ENCODE results near the gene OTOR. TPM values are rescaled to one million over a fixed set of nuclear protein-coding genes. Genes with fewer than 3 reads are reported as not detected.

Gene OTOR
- total RNA-seq, 4 donors from 2014 or later, result not detected

DNA sequence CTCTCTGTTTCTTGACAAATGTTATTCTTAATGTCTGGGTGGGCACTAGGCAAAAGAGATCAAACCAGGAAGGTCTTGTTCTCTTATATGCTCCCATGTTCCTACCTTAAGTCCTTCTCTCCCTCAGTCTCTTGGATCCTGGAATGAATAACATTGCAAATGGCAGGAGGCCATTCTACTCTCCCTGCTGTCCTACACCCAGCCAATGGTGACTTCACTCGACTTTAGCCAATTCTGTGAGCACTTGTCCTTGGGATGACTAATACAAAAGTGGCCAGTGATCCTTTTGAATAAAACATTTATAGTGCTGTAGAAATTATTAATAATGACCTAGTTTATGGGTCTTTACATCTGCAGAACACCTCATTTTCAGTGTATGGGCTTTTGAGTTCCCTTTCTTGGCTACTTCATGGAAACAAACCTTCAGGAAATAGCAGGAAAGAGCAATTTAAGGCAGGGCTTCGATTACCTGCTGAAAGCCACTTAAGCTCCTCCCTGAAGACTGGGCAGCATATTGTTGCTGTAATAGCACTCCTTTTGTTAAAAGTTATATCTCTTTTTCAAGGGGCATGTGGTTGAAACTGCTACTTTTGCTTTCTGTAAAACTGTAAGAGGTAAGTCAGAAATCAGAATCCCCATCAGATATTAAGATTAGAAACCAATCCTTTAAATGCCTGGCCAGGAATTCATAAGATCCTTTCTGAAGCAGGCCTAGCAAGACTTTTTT is 10.5 kb downstream of the OTOR start:
- WGBS, 2 donors, result 50 to 69% methylated on average over 2 of the region's 2 CpGs
- intact Hi-C loops (cut with DNase I), result no loop called here

DNA sequence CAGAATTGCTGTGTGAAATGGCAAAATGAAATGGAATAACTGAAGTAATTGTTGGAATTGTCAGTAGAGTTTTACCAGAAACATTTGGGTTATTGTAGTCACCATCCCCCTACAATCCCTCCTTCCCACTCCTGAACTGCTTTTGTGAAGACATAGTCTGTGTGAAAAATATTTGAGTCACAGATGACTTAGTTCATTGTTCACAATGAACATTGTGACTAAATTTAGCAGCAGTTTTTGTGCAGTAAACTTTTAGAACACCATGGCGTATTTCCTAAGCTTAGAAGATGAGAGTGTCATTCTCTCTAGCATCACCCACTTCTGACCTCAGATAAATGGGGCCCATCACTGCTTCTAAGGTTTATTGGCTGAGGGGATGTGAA is 11.0 kb downstream of the OTOR start:
- Histone ChIP-seq H3K9me3 (no peaks in the 10 kb centered on the region), H3K36me3 (no peaks in the 10 kb centered on the region), H3K27me3 (peaks cover 0 to 4% (median 0%) of the 10 kb centered on the region in 4 donors), H3K27ac (no peak overlapping the region), H3K4me3 (no peak overlapping the region), H3K4me1 (peaks cover 0 to 12% (median 0%) of the 10 kb centered on the region in 3 donors)
- TF ChIP-seq POLR2A (IDR thresholded peaks at IDR 0.05), result no peak
- TF ChIP-seq, protein P1, sequence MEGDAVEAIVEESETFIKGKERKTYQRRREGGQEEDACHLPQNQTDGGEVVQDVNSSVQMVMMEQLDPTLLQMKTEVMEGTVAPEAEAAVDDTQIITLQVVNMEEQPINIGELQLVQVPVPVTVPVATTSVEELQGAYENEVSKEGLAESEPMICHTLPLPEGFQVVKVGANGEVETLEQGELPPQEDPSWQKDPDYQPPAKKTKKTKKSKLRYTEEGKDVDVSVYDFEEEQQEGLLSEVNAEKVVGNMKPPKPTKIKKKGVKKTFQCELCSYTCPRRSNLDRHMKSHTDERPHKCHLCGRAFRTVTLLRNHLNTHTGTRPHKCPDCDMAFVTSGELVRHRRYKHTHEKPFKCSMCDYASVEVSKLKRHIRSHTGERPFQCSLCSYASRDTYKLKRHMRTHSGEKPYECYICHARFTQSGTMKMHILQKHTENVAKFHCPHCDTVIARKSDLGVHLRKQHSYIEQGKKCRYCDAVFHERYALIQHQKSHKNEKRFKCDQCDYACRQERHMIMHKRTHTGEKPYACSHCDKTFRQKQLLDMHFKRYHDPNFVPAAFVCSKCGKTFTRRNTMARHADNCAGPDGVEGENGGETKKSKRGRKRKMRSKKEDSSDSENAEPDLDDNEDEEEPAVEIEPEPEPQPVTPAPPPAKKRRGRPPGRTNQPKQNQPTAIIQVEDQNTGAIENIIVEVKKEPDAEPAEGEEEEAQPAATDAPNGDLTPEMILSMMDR (IDR thresholded peaks at IDR 0.05), result no peak
- intact Hi-C loops (cut with DNase I), result no loop called here
- DNase-seq, result no peak
- WGBS, 2 donors, result 63 to 79% methylated on average over 1 of the region's 1 CpG

More for the DNA sequence above, 10.5 kb downstream of the OTOR start:
- H3K27me3 ChIP-seq, result peaks cover 0 to 6% (median 0%) of the 10 kb centered on the region in 4 donors
- no peak overlapping the region for H3K4me3 ChIP-seq
- no peaks in the 10 kb centered on the region for H3K9me3 ChIP-seq
- no peak for DNase-seq
- TF ChIP-seq, protein P1 (IDR thresholded peaks at IDR 0.05), result no peak
- no peak for TF ChIP-seq POLR2A (IDR thresholded peaks at IDR 0.05)
- H3K36me3 ChIP-seq, result no peaks in the 10 kb centered on the region
- peaks cover 0 to 12% (median 0%) of the 10 kb centered on the region in 3 donors for H3K4me1 ChIP-seq
- no peak overlapping the region for H3K27ac ChIP-seq

DNA sequence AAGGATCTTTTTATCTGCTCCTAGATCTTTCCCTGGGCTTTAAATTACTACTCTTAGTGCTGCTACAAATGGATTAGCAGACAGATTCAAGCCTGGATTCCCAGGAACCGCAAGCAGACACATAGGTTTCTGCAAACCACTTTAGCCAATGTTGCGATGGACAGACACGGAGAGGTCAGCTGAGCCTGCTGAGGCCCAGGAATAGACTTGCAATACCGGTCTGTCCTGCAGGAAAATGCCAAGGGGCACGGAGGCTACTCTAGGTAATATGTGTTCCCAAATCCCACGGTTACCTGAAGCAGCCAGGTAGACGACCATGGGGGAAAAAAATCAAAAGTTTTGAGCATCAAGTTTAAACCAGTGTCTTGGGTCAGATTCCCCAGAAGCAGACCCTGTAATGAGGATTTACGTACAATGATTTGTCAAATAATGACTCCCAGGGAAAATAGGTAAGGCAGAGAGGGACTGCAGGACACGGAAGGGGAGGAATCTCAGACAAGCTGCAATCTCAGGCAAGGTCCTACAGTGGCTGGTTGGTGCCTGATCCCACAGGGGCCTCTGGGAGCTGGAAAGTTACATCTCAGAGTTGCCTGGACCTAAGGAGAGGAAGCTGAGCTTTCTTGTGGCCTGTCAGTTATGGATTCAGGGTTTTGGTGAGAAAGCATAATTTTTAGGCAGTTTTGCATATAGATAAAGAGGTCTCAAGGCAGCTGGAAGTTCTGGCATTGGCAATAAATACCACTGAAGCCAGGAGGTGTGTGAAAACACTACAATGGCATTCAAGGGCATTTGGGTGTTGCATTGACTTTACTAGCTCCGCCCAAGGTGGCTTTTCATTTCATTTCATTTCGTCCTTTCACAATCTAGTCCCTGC is 12.5 kb downstream of the OTOR start:
- TF ChIP-seq, protein P1 (IDR thresholded peaks at IDR 0.05), result no peak
- TF ChIP-seq POLR2A (IDR thresholded peaks at IDR 0.05), result no peak
- DNase-seq, result no peak

DNA sequence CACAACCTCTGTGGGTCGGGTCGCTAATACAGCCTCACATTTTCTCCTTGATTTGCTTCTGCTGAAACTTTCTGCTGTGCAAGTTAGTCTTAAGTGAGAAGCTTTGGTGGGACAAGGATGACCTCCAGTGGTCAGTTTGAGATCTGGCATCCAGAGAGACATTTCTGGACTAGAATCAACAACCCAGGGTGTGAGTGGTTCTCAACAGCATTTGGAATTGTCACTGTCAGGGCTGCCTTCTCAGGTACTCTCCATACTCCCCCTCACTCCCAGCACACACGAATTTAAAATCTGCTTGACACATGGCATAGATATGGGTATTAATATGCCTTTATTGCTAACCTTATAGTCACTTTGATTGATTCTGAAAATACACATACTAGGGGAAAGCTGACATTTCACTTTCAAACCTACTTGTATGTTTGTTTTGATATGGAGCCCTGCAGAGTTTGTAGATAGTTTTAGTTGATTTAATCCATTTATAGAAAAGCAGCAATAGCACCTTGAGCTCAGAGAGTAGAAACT is 13.2 kb downstream of the OTOR start:
- no peak for TF ChIP-seq POLR2A (IDR thresholded peaks at IDR 0.05)
- TF ChIP-seq, protein P1 (IDR thresholded peaks at IDR 0.05), result peak; percentile 34 to 67 (median 52)
- Histone ChIP-seq H3K4me3 (no peak overlapping the region), H3K4me1 (peaks cover 0 to 27% (median 0%) of the 10 kb centered on the region in 3 donors), H3K36me3 (no peaks in the 10 kb centered on the region), H3K27ac (no peak overlapping the region), H3K27me3 (peaks cover 0 to 12% (median 0%) of the 10 kb centered on the region in 4 donors), H3K9me3 (no peaks in the 10 kb centered on the region)
- DNase-seq, result no peak
- 0 to 5% methylated on average over 3 of the region's 3 CpGs for WGBS, 2 donors
- intact Hi-C loops (cut with DNase I), result no loop called here

More for the DNA sequence above, 12.5 kb downstream of the OTOR start:
- Histone ChIP-seq H3K4me3 (no peak overlapping the region), H3K36me3 (no peaks in the 10 kb centered on the region), H3K4me1 (peaks cover 0 to 27% (median 0%) of the 10 kb centered on the region in 3 donors), H3K9me3 (no peaks in the 10 kb centered on the region), H3K27me3 (peaks cover 0 to 9% (median 0%) of the 10 kb centered on the region in 4 donors), H3K27ac (no peak overlapping the region)
- intact Hi-C loops (cut with DNase I), result no loop called here
- 31 to 42% methylated on average over 9 to 10 of the region's 11 CpGs for WGBS, 2 donors

All from esophagus squamous epithelium (tissue), 5 donors.